ENCODE measurements around the gene UBQLN3. TPM values are rescaled to one million over a fixed set of nuclear protein-coding genes. Genes with fewer than 3 reads are reported as not detected.
A peak's percentile ranks its signal among the peaks of the same experiment; 100 is the strongest.

The UBQLN3 gene
- total RNA-seq, 1 donor from 2014 or later = not detected

GRCh38 chr11:5476186-5476819 is 33.5 kb downstream of the UBQLN3 start:
- no peaks in the 10 kb centered on the region for H3K27me3 ChIP-seq (ENCODE audit: insufficient read depth, low read length)
- no peaks in the 10 kb centered on the region for H3K9me3 ChIP-seq (ENCODE audit: insufficient read depth, low read depth, low read length)
- no peak overlapping the region for H2AFZ ChIP-seq (ENCODE audit: low read depth, low read length)
- FAIRE-seq (peak; percentile 9), DNase-seq (ENCODE audit: low read depth) (peak; percentile 13)
- H3K36me3 ChIP-seq (ENCODE audit: insufficient read depth, low read length) = no peaks in the 10 kb centered on the region
- no peak overlapping the region for H3K27ac Mint-ChIP-seq (ENCODE audit: unreplicated experiment)
- no peaks in the 10 kb centered on the region for H3K36me3 Mint-ChIP-seq (ENCODE audit: low read depth, unreplicated experiment)
- H3K79me2 ChIP-seq (ENCODE audit: insufficient read depth, low read length) = no peaks in the 10 kb centered on the region
- no peak overlapping the region for H3K4me3 Mint-ChIP-seq (ENCODE audit: unreplicated experiment)
- H3K27me3 Mint-ChIP-seq (ENCODE audit: low read depth, unreplicated experiment) = peaks cover 3% of the 10 kb centered on the region
- no peak overlapping the region for H3K9ac ChIP-seq (ENCODE audit: low read length)
- no peak overlapping the region for H3K27ac ChIP-seq (ENCODE audit: low read depth, low read length)
- H3K4me3 ChIP-seq (ENCODE audit: insufficient read depth, low read depth, low read length) = no peak overlapping the region
- no peaks in the 10 kb centered on the region for H3K4me1 ChIP-seq (ENCODE audit: insufficient read depth, low read length)
- H3K4me2 ChIP-seq (ENCODE audit: low read length) = no peak overlapping the region
- H4K20me1 ChIP-seq (ENCODE audit: insufficient read depth, low read length) = no peaks in the 10 kb centered on the region
- H3K4me1 Mint-ChIP-seq (ENCODE audit: low read depth, unreplicated experiment) = no peaks in the 10 kb centered on the region
- H3K9me3 Mint-ChIP-seq (ENCODE audit: unreplicated experiment) = peaks cover 3% of the 10 kb centered on the region
- peak; percentile 89 for TF ChIP-seq CTCF (IDR thresholded peaks at IDR 0.05; ENCODE audit: insufficient read depth, low read depth, low read length)
- no peak for TF ChIP-seq EZH2 (IDR thresholded peaks at IDR 0.05; ENCODE audit: insufficient read depth, low read length)

- Histone ChIP-seq H3K4me1 (ENCODE audit: insufficient read depth, low read length) (no peaks in the 10 kb centered on the region), H3K4me3 (ENCODE audit: insufficient read depth, low read depth, low read length) (no peak overlapping the region), H3K4me2 (ENCODE audit: low read length) (no peak overlapping the region), H3K36me3 (ENCODE audit: insufficient read depth, low read length) (no peaks in the 10 kb centered on the region), H4K20me1 (ENCODE audit: insufficient read depth, low read length) (no peaks in the 10 kb centered on the region), H2AFZ (ENCODE audit: low read depth, low read length) (no peak overlapping the region), H3K27ac (ENCODE audit: low read depth, low read length) (no peak overlapping the region), H3K79me2 (ENCODE audit: insufficient read depth, low read length) (no peaks in the 10 kb centered on the region), H3K9ac (ENCODE audit: low read length) (no peak overlapping the region), H3K27me3 (ENCODE audit: insufficient read depth, low read length) (no peaks in the 10 kb centered on the region), H3K9me3 (ENCODE audit: insufficient read depth, low read depth, low read length) (no peaks in the 10 kb centered on the region)
- Mint-ChIP-seq H3K36me3 (ENCODE audit: low read depth, unreplicated experiment) (no peaks in the 10 kb centered on the region), H3K27me3 (ENCODE audit: low read depth, unreplicated experiment) (peaks cover 3% of the 10 kb centered on the region), H3K9me3 (ENCODE audit: unreplicated experiment) (no peaks in the 10 kb centered on the region), H3K4me1 (ENCODE audit: low read depth, unreplicated experiment) (no peaks in the 10 kb centered on the region), H3K4me3 (ENCODE audit: unreplicated experiment) (no peak overlapping the region), H3K27ac (ENCODE audit: unreplicated experiment) (no peak overlapping the region)
- FAIRE-seq (no peak), DNase-seq (ENCODE audit: low read depth) (no peak)
- no peak for TF ChIP-seq EZH2 (IDR thresholded peaks at IDR 0.05; ENCODE audit: insufficient read depth, low read length)
- no peak for TF ChIP-seq CTCF (IDR thresholded peaks at IDR 0.05; ENCODE audit: insufficient read depth, low read depth, low read length)
These were observed 35.8 kb downstream of the UBQLN3 start for GRCh38 chr11:5473921-5474320.

GRCh38 chr11:5467527-5467926 is 42.2 kb downstream of the UBQLN3 start:
- H3K36me3 Mint-ChIP-seq (ENCODE audit: low read depth, unreplicated experiment) = no peaks in the 10 kb centered on the region

More at GRCh38 chr11:5467527-5467926, 42.2 kb downstream of the UBQLN3 start:
- no peak for TF ChIP-seq EZH2 (IDR thresholded peaks at IDR 0.05; ENCODE audit: insufficient read depth, low read length)
- TF ChIP-seq CTCF (IDR thresholded peaks at IDR 0.05; ENCODE audit: insufficient read depth, low read depth, low read length) = no peak
- Histone ChIP-seq H3K79me2 (ENCODE audit: insufficient read depth, low read length) (no peaks in the 10 kb centered on the region), H3K4me2 (ENCODE audit: low read length) (no peak overlapping the region), H3K27ac (ENCODE audit: low read depth, low read length) (no peak overlapping the region), H3K4me3 (ENCODE audit: insufficient read depth, low read depth, low read length) (no peak overlapping the region), H3K27me3 (ENCODE audit: insufficient read depth, low read length) (no peaks in the 10 kb centered on the region), H3K9ac (ENCODE audit: low read length) (no peak overlapping the region), H3K9me3 (ENCODE audit: insufficient read depth, low read depth, low read length) (no peaks in the 10 kb centered on the region), H2AFZ (ENCODE audit: low read depth, low read length) (no peak overlapping the region), H3K4me1 (ENCODE audit: insufficient read depth, low read length) (no peaks in the 10 kb centered on the region), H4K20me1 (ENCODE audit: insufficient read depth, low read length) (no peaks in the 10 kb centered on the region), H3K36me3 (ENCODE audit: insufficient read depth, low read length) (no peaks in the 10 kb centered on the region)
- peaks cover 3% of the 10 kb centered on the region for H3K27me3 Mint-ChIP-seq (ENCODE audit: low read depth, unreplicated experiment)
- H3K4me3 Mint-ChIP-seq (ENCODE audit: unreplicated experiment) = no peak overlapping the region
- H3K9me3 Mint-ChIP-seq (ENCODE audit: unreplicated experiment) = no peaks in the 10 kb centered on the region
- no peak for DNase-seq (ENCODE audit: low read depth)
- FAIRE-seq = no peak
- no peaks in the 10 kb centered on the region for H3K4me1 Mint-ChIP-seq (ENCODE audit: low read depth, unreplicated experiment)
- no peak overlapping the region for H3K27ac Mint-ChIP-seq (ENCODE audit: unreplicated experiment)
